HS-27A (cell line): ENCODE measurements around the gene KRTAP5-8.
"Not testable (repeated sequence)": the region's sequence is repeated elsewhere in the genome, so short reads cannot be mapped to it uniquely, and the experiment has no call there.

ENCODE experiments used
- DNase-seq: peaks from one replicate; pipeline ENCODE4 v3.0.0-alpha.2; 2012; ENCODE audit warnings: low read depth, missing footprints

Gene KRTAP5-8

DNA sequence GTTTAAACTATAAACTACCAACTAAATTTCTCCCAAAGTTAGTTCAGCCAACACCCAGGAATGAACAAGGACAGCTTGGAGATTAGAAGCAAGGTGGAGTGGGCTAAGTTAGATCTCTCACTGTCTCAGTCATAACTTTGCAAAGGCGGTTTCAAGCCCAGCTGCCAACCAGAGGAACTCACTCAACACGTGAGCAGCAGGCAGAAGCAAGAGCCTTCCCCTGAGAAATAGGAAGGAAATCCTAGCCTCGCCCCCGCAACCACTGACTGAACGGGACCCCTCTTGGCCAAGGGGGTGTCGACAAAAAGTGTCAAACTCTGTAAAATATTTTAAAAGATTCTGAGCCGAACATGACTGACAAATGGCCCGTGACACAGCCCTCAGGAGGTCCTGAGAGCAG, 6.0 kb downstream of the KRTAP5-8 start:
- no peak for DNase-seq

DNA sequence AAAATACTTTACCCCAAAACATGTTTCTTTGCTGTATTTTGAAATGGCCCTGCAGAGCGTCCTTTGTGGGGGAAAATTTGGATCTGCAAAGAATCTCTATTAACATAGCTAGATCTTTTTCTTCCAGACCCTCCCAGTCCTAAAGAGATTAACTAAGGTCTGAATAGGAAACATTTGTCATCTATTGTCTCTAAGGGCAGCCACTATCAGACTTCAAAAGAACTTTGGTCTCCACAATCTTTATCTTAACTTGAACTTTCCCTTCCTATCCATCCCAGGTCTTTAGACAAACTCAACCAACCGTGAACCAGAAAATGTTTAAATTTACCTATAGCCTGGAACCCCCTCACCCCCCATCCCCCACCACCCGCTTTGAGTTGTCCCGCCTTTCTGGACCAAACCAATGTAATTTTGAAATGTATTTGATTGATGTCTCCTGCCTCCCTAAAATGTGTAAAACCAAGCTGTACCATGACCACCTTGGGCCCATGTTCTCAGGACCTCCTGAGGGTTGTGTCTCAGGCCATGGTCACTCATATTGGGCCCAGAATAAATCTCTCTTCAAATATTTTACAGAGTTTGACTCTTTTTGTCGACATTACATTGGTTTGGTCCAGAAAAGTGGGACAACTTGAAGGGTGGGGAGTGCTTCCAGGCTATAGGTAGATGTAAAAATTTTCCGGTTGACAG, 6.8 kb downstream of the KRTAP5-8 start:
- no peak for DNase-seq

DNA sequence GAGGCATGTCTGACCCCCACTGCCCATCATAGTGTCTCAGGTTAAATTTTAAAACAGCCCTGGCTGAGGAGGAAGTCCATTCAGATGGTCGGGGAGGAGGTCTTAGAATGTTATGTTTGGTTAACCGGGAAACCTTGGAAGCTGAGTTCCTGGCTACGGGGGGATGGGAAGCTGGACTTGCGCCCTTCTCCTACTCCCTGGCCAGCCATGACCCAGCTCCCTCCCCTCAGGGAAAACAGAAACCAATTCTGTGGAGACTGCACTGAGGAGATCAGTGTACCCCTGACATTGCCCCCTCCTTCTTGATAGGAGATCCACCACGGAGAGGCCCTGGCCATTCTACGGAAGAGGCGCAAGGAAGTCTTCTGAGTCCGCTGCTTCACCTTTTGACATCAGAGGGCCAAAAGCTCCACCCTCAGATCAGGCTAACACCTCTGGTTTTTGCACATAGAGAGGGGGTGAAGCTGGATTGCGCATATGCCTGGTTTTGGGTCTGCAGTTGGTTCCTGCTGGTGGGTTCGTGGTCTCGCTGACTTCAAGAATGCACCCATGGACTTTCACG, 7.7 kb downstream of the KRTAP5-8 start:
- DNase-seq = no peak

GRCh38 chr11:71548120-71548519, 10.3 kb downstream of the KRTAP5-8 start, which contains the start of gene KRTAP5-9:
Gene KRTAP5-9, plus strand, starts transcription at chr11:71548420. Its CDS starts 238 bp downstream, at chr11:71548658.
- no peak for DNase-seq

DNA sequence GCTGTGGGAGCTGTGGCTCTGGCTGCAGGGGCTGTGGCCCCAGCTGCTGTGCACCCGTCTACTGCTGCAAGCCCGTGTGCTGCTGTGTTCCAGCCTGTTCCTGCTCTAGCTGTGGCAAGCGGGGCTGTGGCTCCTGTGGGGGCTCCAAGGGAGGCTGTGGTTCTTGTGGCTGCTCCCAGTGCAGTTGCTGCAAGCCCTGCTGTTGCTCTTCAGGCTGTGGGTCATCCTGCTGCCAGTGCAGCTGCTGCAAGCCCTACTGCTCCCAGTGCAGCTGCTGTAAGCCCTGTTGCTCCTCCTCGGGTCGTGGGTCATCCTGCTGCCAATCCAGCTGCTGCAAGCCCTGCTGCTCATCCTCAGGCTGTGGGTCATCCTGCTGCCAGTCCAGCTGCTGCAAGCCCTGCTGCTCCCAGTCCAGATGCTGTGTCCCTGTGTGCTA, 10.9 kb downstream of the KRTAP5-8 start:
- no peak for DNase-seq

- DNase-seq = no peak
These were observed 13.9 kb downstream of the KRTAP5-8 start for GRCh38 chr11:71551711-71552110.

- no peak for DNase-seq
These were observed 17.2 kb downstream of the KRTAP5-8 start for GRCh38 chr11:71554996-71555395.

DNA sequence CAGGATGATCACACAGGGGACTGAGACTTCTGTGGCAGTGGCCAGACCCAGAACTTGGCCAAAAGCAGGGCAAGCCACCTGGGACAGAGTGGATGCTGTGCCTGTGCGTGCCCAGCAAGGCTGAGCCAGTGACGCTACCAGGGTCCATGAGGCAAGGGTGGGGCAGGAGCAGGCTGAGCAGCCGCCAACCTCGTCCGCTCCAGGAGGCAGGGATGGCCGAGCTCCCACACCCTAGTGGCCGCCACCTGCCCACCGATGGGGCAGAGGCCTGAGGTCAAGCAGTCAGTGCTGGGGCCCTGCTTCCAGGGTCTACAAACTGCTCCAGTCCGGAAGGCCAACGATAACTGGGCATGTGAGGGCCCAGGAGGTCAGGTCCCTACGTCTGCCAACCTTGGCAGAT, 17.7 kb downstream of the KRTAP5-8 start:
- DNase-seq = no peak

GRCh38 chr11:71556018-71556417, 18.2 kb downstream of the KRTAP5-8 start:
- DNase-seq = no peak

DNA sequence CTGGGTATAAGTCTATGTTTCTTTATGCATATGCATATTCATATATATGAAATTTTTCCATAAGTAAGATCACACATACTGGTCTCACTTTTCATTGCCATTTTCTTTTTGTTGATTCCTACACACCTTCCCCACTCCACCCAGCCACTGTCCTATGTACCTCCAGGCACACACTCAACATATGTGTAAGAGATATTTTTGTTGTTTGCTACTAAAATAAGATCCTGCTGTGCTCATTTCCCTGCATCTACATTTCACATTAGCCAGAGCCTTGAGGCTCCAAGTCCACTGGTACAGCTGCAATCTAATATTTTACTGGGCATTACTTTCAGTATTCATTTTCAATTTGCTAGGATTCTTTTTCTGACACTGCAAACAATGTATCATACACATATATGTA, 19.4 kb downstream of the KRTAP5-8 start:
- DNase-seq = no peak

DNA sequence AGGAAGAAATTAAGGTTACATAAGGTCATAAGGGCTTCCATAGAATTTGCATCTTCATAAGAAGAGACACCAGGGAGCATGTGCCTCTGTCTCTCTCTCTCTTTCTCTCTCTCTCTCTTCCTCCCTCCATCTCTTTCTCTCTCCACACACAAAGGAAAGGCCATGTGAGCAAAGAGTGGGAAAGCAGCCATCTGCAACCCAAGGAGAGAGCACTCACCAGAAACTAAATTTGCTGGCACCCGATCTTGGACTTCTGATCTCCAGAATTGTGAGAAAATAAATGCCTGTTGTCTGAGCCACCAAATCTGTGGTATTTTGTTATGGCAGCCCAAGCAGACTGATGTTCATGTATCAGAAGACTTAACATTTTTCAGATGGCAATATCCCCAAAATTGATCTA, 21.2 kb downstream of the KRTAP5-8 start:
- DNase-seq = no peak

DNA sequence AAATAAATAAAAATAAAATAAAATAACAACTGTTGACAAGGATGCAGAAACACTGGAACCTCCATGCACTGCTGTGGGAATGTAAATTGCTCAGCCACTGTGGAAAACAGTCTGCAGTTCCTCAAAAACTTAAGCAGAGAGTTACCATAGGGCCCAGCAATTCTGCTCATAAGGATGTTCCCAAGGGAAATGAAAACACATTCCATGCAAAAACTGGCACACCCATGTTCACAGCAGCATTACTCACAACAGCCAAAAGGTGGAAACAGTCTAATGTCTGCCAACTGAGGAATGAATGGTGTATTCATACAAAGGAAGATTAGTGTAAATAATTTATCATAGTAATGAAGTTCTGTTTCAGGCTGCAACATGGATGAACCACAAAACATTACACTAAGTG, 24.3 kb downstream of the KRTAP5-8 start:
- no peak for DNase-seq

DNA sequence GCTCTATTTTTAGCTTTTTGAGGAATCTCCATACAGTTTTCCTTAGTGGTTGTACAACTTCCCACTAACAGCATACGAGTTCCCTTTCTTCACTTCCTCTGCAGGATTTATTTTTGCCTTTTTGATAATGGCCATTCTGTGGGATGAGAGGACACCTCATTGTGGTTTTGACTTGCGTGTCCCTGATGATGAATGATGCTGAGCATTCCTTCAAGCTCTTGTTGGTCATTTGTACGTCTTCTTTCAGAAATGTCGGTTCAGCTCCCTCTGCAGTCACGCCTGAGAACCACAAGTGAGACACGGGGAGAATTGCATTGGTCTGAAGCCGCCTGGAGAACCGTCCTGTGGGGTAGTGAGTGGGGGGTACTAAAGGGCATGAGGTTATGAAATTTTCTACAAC, 25.6 kb downstream of the KRTAP5-8 start:
- peak; percentile 7 for DNase-seq

GRCh38 chr11:71564430-71564829, 26.6 kb downstream of the KRTAP5-8 start:
- no peak for DNase-seq

DNA sequence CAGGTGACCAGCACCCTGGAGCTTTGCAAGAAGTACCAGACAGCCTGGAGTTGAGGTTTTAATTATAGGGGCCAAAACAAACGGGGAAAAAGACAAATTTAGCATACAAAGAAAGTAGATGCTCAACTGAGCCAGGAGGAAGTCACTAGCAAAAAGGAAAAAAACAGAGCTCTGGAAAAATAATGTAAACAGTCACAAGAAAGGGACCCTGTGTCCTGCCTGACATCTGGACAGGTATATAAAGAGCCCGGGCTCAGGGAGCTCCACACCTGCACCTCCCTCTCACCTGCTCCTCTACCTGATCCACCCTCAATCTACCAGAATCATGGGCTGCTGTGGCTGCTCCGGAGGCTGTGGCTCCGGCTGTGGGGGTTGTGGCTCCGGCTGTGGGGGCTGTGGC, 27.4 kb downstream of the KRTAP5-8 start, which contains the start of gene KRTAP5-10:
KRTAP5-10 (plus strand) TSS at position 301 of the 400 bp plus-strand sequence; CDS start at position 326, 25 bp downstream.
- no peak for DNase-seq

GRCh38 chr11:71566081-71566620, 28.3 kb downstream of the KRTAP5-8 start:
- DNase-seq = no peak

DNA sequence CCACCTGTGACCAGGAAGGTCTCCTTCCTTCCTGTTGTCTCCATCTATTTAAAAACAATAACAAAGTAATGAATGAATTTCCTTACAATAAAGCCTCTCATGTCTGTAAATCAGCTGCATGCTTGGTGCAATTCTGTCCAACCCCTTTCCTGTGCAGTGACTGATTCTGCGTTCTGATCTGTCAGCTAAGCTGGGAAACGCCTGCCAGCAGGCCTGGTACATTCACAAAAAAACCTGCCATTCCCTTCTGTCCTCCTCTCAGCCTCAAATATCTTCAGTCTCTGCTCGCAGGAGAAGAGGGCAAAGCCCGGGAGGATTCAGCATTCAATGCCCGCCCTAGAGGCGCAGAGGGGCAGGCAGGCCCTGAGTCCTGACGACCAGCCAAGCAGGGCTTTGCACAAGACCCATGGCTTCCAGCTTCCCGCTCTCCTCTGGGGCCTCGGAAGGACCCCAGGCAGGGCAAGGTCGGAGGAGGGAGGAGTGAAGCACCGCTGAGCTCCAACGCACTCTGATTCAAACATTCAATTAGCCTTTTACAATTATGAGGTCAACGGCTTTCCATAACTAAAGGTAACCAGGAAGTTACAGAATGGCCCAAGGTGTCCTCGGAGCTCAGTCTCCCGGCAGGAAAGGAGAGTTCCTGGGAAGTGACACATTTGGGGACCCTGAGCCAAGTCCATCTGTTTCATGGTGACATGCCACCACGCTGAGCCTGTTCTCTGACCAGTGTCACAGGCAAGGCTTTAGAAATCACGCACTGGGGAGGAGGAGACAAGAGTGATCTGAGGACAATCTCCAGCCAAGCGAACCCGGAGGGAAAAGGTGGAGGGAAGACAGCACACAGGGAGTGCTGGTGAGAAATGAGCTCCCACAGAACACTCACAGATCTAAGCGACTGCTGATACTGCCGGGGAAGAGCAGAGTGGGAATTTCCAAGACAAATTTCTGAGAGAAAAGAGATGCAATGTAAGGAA, 29.1 kb downstream of the KRTAP5-8 start:
- not testable (repeated sequence) for DNase-seq

DNA sequence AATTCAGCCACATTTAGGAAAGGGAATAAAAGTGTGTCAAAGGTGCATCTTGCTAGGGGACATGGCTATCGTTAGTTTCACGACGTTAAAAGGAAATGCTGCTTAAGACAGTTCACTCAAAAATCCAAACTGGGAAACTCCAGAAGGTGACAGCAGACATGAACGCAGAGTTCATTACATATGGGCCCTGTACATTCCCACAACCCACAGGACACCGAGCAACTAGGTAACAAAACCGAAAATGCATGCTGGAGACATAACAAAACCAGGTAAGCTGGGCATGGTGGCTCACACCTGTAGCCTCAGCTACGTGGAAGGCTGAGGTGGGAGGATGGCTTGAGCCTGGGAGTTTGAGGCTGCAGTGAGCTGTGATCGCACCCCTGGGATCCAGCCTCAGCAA, 29.8 kb downstream of the KRTAP5-8 start:
- DNase-seq = not testable (repeated sequence)

DNA sequence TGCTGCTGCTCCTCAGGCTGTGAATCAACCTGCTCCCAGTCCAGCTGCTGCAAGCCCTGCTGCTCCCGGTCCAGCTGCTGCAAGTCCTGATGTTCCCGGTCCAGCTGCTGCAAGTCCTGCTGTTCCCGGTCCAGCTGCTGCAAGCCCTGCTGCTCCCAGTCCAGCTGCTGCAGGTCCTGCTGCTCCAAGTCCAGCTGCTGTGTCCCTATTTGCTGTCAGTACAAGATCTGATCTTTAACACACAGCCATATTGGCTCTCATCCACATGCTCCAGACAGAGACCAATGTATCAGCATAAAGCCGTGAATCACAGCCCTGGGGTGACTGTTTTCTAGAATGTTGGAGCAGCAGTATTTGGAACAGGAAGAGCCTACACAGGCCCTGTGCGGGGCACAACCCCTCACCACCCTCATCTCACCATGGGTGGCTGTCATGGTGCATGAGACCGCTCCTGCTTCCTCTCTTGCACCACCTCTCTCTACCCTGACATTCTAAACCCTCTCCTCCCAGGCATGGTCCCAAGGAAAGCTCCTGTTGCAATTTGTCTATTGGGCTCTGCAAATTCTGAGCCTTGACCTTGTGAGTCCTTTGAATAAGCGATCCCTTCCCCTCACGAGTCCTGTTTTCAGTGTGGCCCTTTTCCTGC, 31.0 kb downstream of the KRTAP5-8 start:
- no peak for DNase-seq

DNA sequence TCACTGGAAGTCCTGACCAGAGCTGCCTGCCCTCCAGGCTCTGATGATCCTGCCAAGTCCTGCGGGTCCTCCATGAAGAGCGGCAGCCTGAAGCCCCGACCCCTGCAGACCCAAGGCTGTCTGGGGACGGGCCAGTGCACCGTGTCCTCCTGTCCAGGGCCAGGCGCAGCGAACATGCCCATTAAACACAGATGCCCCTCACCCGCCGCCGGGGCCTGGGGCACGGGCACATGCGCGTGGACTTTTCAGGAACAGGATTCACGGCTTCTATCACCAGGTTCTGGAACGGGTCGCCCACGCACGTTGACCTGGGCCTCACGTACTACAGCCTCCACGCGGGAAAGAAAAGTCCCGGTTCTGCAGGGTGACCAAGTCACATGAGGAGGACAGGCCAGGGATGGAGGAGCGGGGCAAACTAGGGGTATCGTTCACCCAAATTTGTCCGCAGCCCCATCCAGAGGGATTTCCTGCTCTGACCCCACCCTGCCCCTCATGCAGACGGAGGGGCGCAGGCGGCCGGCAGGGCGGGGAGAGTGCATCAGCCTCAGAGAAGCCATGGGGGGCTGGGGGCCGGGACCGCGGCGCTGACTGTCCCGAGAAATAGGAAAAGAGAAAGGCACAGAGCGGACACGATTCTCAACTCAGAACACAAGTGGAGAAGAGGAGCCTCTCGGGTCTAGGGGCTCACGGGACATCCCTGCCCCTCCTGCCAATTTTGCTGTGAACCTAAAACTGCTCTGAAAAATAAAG, 33.5 kb downstream of the KRTAP5-8 start:
- DNase-seq = not testable (repeated sequence)

GRCh38 chr11:71572811-71573210, 35.0 kb downstream of the KRTAP5-8 start:
- DNase-seq = no peak
